HEK293 (cell line): Measurements from ENCODE around the gene FSCN2.

Experiments used
- ZFP3 ChIP-seq: fragments of 450-650 bp; formaldehyde crosslinking; IDR thresholded peaks from 2 replicates; pipeline ENCODE4 v1.5.1; 2016; ENCODE audit warnings: low read depth, missing biosample characterization, missing genetic modification characterization
- ZNF214 ChIP-seq: fragments of 450-650 bp; formaldehyde crosslinking; IDR thresholded peaks from 2 replicates; pipeline ENCODE4 v1.5.1; 2017; ENCODE audit warnings: missing biosample characterization, mild to moderate bottlenecking, missing genetic modification characterization, borderline replicate concordance
- ZNF670 ChIP-seq: fragments of 450-650 bp; formaldehyde crosslinking; IDR thresholded peaks from 2 replicates; pipeline ENCODE4 v1.5.1; 2016; ENCODE audit warnings: missing biosample characterization, missing genetic modification characterization, low read depth

GRCh38 chr17:81481073-81481799, 46.9 kb upstream of the FSCN2 start:
- TF ChIP-seq ZFP3 (no peak), ZNF214 (tag by site-specific recombination) (no peak), ZNF670 (no peak)
